ENCODE results near the gene RWDD3. TPM values are rescaled to one million over a fixed set of nuclear protein-coding genes. Genes with fewer than 3 reads are reported as not detected.

RWDD3 gene
- total and polyA plus RNA-seq, 2 donors (not counting 1 experiment from before 2014, with no cell fraction given): 19.9 to 21.9 TPM

DNA sequence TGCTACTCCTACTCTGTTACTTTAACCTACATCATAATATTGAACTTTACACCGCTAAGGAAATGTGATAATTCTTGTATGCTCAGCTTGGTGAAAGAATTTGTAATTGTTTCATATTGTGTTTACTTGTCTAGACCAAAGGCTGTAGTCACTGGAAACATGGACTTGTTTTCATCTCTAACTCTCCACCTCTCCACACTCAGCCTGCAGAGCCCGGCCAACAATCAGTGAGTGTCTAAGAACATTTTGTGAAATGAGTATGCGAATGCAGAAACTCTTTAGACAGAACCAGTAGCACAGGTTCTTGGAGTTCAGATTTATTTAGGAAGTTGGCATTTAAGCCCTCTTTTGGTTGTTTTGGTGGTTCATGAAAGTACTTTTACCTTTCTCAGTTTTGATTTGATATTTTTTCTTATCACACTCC is 3.2 kb upstream of the RWDD3 start:
- Histone ChIP-seq H3K36me3 (replicated peaks in 1 of 2; ENCODE audit: control extremely low read depth in 1 of 2, control insufficient read depth in 1 of 2, extremely low read depth in 1 of 2, insufficient read depth in 2 of 2, low read length in 1 of 2) (no peaks in the 10 kb centered on the region), H3K4me2 (replicated peaks; ENCODE audit: low read depth, low read length, poor library complexity, severe bottlenecking) (no peak overlapping the region), H3K4me1 (ENCODE audit: control insufficient read depth in 2 of 2, insufficient read depth in 2 of 2, low read length in 2 of 2) (peaks cover 10 to 11% of the 10 kb centered on the region in 2 donors), H2AFZ (ENCODE audit: insufficient read depth, low read depth, low read length, poor library complexity, severe bottlenecking) (no peak overlapping the region), H3K27me3 (replicated peaks in 1 of 4; ENCODE audit: control extremely low read depth in 1 of 4, control insufficient read depth in 3 of 4, insufficient read depth in 4 of 4, low read length in 3 of 4) (peaks cover 0 to 15% (median 4%) of the 10 kb centered on the region in 4 experiments), H3K4me3 (ENCODE audit: control extremely low read depth in 1 of 5, extremely low read depth in 1 of 5, insufficient read depth in 1 of 5, low read depth in 2 of 5, low read length in 4 of 5) (no peak overlapping the region), H3K79me2 (ENCODE audit: control insufficient read depth, insufficient read depth, low read length) (peaks cover 23% of the 10 kb centered on the region), H3K9me3 (ENCODE audit: control extremely low read depth in 1 of 3, control insufficient read depth in 2 of 3, insufficient read depth in 1 of 3, low read length in 2 of 3) (no peaks in the 10 kb centered on the region), H3K9ac (ENCODE audit: low read length) (no peak overlapping the region), H3K27ac (ENCODE audit: low read length in 2 of 2) (no peak overlapping the region), H4K20me1 (ENCODE audit: control insufficient read depth, insufficient read depth, low read length, poor library complexity, severe bottlenecking) (no peaks in the 10 kb centered on the region)
- no peak for ATAC-seq (ENCODE audit: low read depth)
- Mint-ChIP-seq H3K9me3 (ENCODE audit: insufficient read depth) (no peaks in the 10 kb centered on the region), H3K4me3 (no peak overlapping the region), H3K4me1 (peaks cover 14% of the 10 kb centered on the region), H3K27me3 (peaks cover 13% of the 10 kb centered on the region), H3K27ac (no peak overlapping the region)
- WGBS (ENCODE audit: insufficient coverage): no CpG with 5 or more reads among the region's 3 CpGs
- CTCF ChIA-PET: interaction anchor here (1.6 kb wide), 1 partner anchor 146 kb away, joined by 4 read pairs; no protein-coding TSS in a partner anchor
- POLR2A ChIA-PET: no interaction called here
- DNase-seq: no peak
- no peak for TF ChIP-seq EZH2 (IDR thresholded peaks at IDR 0.05; ENCODE audit: borderline replicate concordance, insufficient read depth, low read depth, low read length, poor library complexity, severe bottlenecking)
- TF ChIP-seq CTCF (IDR thresholded peaks at IDR 0.05): no peak
- intact Hi-C loops (cut with micrococcal nuclease): loop anchor here (5.0 to 10.0 kb wide), 2 partner anchors 813 to 1886 kb away; partner anchors contain the start of genes ABCD3 and DR1

DNA sequence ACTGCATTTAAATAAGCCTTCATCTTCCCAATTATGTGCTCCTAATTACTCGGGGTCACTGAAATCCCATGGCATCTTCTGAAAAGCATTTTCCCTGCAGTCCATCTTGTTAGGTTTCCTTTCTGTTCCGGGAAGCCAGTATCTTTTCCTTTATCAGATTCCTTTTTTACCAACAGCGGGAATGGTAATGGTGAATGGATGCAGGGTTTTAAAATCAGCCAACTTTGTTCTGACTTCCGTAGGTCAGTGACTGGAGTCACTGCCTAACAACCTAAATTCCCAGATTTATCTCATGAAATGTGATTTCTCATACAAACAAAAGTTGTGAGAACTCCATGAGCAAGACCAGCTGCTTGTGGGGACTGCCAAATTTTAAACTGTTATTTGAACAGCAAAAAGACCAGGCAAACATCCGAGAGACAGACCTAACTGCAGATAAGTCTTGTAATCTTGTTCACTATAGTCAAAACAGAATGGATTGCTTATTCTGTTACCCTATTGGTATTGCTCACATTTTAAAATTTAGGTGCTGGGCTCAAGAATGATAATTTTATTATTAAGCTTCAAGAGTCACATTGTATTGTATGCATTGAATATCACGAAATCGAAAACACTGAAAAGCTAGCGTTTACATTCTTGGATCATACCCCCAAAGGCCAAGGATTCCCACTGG is 1.2 kb upstream of the RWDD3 start:
- Histone ChIP-seq H3K36me3 (replicated peaks in 1 of 2; ENCODE audit: control extremely low read depth in 1 of 2, control insufficient read depth in 1 of 2, extremely low read depth in 1 of 2, insufficient read depth in 2 of 2, low read length in 1 of 2) (peaks cover 0 to 2% of the 10 kb centered on the region in 2 experiments), H2AFZ (ENCODE audit: insufficient read depth, low read depth, low read length, poor library complexity, severe bottlenecking) (peak overlapping the region; percentile 91), H3K9me3 (ENCODE audit: control extremely low read depth in 1 of 3, control insufficient read depth in 2 of 3, insufficient read depth in 1 of 3, low read length in 2 of 3) (no peaks in the 10 kb centered on the region), H3K9ac (ENCODE audit: low read length) (peak overlapping the region; percentile 93), H3K27ac (ENCODE audit: low read length in 2 of 2) (no peak overlapping the region), H3K4me3 (ENCODE audit: control extremely low read depth in 1 of 5, extremely low read depth in 1 of 5, insufficient read depth in 1 of 5, low read depth in 2 of 5, low read length in 4 of 5) (peak overlapping the region in 3 of 5 experiments; percentile 74 to 86 (median 78)), H3K27me3 (replicated peaks in 1 of 4; ENCODE audit: control extremely low read depth in 1 of 4, control insufficient read depth in 3 of 4, insufficient read depth in 4 of 4, low read length in 3 of 4) (peaks cover 0 to 15% (median 4%) of the 10 kb centered on the region in 4 experiments), H4K20me1 (ENCODE audit: control insufficient read depth, insufficient read depth, low read length, poor library complexity, severe bottlenecking) (peaks cover 3% of the 10 kb centered on the region), H3K79me2 (ENCODE audit: control insufficient read depth, insufficient read depth, low read length) (peaks cover 35% of the 10 kb centered on the region), H3K4me1 (ENCODE audit: control insufficient read depth in 2 of 2, insufficient read depth in 2 of 2, low read length in 2 of 2) (peaks cover 10 to 11% of the 10 kb centered on the region in 2 donors), H3K4me2 (replicated peaks; ENCODE audit: low read depth, low read length, poor library complexity, severe bottlenecking) (peak overlapping the region; percentile 82)
- Mint-ChIP-seq H3K9me3 (ENCODE audit: insufficient read depth) (no peaks in the 10 kb centered on the region), H3K4me3 (peak overlapping the region; percentile 87), H3K4me1 (peaks cover 29% of the 10 kb centered on the region), H3K27me3 (peaks cover 13% of the 10 kb centered on the region), H3K27ac (peak overlapping the region; percentile 89)
- DNase-seq: no peak
- ATAC-seq (ENCODE audit: low read depth): no peak
- CTCF ChIA-PET: interaction anchor here (0.5 to 3.8 kb wide), 11 partner anchors 12 to 379 kb away, joined by 3 to 92 read pairs (median 10); partner anchors contain the start of genes ALG14 and TLCD4
- intact Hi-C loops (cut with micrococcal nuclease): loop anchor here (5.0 to 10.0 kb wide), 2 partner anchors 815 to 1888 kb away; partner anchors contain the start of genes ABCD3 and DR1
- POLR2A ChIA-PET: interaction anchor here (1.9 kb wide), 1 partner anchor 9 kb away, joined by 5 read pairs; no protein-coding TSS in a partner anchor
- 97% methylated on average over 4 of the region's 8 CpGs for WGBS (ENCODE audit: insufficient coverage)
- no peak for TF ChIP-seq EZH2 (IDR thresholded peaks at IDR 0.05; ENCODE audit: borderline replicate concordance, insufficient read depth, low read depth, low read length, poor library complexity, severe bottlenecking)
- TF ChIP-seq CTCF (IDR thresholded peaks at IDR 0.05): no peak

Measured in B cell (primary cell).